Glomerular visceral epithelial cell (primary cell): Measurements from ENCODE around the gene IMMP2L.

ENCODE experiments used
- DNase-seq: peaks from one replicate; pipeline ENCODE4 v3.0.0-alpha.2; 2016; ENCODE audit errors: extremely low spot score

The IMMP2L gene

DNA sequence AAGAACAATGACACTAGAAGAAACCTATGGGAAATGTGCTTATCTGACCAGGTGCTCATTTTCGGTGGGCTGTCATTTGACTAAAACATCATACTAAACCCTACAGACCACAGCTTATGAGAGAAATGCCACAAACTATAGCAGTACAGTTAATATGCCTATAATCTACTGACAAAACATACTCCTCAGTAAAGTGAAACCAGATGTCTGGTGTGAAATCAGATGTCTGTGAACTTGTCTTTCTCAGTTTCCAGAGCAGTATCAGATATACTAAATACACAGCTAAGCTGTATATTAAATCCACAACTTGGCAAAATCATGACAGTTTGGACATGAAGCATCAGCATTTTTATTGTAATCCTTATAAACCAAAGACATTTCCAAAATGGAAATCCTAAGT, 3.3 kb downstream of the IMMP2L start:
- no peak for DNase-seq

DNA sequence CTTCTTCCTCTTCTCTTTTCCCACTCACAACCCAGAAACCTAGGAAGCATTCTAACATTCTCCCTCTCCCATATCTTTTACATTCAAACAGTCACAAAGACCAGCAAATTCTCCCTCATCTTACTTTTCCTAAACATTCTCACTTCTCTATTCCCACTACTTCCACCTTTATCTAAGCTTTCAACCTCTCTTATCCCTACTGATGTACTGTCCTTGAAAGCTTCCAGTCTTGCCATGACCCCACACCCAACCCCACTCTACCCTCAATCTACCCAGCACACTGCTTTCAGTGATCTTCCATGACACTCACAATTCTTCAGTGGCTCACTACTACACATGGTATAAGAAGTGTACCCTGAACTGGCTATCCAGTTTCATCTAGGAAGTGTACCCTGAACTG, 5.3 kb downstream of the IMMP2L start:
- DNase-seq, result no peak

- DNase-seq, result no peak
Measured at GRCh38 chr7:111554086-111554485, 8.2 kb downstream of the IMMP2L start.

GRCh38 chr7:111541067-111541466, 21.2 kb downstream of the IMMP2L start:
- DNase-seq, result no peak

DNA sequence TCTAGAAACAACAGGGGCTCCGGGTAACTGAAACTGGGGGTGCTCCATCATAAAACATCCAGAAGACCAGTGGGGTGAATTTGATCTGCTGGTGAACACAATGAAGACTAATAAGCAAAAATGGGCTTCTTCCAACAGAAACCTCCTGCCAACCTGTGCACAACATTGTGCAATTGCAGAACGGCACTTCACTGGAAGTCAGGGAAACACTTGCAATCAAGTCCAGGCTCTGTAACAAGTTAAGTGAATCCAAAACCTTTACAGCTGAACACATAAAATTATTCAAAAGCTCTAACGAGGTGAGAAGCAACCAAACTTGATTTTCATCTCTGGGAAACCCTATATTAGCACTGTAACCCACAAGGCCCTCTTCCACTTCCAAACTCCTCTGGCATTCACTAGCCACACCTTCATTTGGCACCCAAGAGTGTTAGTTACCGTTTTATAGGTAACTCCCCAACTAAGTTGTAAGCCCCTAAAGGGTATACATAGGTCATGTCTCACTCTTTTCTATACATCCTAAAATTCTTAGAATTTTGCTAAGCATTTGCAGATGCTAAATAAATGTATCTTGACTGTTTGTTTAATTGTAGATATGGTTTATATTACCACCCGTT, 22.0 kb downstream of the IMMP2L start:
- DNase-seq, result no peak

DNA sequence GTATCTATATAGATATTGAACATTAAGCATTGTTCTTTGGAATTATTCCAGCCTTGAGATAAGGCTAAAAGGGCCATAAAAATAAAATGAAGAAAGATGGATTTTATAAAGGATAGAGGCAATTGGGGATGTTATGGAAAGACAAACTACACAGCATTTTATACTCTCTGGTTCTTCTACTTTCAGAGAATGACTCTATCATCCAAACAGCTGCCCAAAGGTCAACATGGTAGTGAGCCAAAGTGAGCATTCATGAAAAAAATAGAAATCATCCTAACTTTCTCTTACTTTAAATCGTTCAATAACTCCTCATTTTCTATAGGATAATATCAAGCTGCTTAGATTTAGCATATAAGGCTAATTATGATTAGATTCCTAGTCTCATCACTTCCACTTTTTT, 25.2 kb downstream of the IMMP2L start:
- no peak for DNase-seq

GRCh38 chr7:111535142-111535870, 27.0 kb downstream of the IMMP2L start:
- no peak for DNase-seq

DNA sequence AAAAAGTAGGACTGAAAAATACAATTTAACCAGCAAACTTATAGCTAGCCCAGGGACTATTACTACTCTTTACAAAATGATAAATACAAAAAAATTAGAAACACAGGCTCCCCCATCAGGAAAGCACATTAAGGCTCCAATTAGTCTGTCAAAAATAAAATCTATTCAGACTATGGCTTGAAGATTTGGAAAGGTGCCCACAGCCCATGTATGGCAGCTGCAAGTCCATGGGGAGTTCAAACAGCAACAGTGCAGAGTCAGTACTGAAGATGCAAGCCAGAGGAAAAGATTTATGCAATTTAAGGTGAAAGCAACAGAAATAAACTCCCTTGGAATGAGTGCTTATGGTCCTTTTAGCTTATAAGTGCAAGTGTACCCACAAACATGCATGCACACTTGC, 29.7 kb downstream of the IMMP2L start:
- DNase-seq, result no peak

DNA sequence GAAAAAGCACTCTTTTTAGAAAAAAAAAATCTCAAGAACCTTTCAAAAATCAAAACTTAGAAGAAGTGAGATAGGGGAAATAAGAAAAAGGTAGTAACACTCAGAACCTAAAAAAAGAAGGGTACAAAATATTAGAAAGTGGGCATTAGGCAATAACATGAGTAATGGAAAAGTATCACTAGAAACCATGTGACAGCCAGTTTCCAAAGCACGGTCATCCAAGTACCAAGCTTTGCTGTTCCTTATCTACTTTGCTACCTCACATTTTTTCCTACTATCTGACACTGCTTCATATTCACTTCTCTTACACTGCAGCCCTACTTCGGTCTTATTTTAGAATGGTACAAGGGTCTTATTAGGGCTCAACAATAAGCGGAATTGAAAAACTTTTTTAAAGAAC, 30.3 kb downstream of the IMMP2L start:
- no peak for DNase-seq

GRCh38 chr7:111530356-111530668, 32.0 kb downstream of the IMMP2L start:
- no peak for DNase-seq

DNA sequence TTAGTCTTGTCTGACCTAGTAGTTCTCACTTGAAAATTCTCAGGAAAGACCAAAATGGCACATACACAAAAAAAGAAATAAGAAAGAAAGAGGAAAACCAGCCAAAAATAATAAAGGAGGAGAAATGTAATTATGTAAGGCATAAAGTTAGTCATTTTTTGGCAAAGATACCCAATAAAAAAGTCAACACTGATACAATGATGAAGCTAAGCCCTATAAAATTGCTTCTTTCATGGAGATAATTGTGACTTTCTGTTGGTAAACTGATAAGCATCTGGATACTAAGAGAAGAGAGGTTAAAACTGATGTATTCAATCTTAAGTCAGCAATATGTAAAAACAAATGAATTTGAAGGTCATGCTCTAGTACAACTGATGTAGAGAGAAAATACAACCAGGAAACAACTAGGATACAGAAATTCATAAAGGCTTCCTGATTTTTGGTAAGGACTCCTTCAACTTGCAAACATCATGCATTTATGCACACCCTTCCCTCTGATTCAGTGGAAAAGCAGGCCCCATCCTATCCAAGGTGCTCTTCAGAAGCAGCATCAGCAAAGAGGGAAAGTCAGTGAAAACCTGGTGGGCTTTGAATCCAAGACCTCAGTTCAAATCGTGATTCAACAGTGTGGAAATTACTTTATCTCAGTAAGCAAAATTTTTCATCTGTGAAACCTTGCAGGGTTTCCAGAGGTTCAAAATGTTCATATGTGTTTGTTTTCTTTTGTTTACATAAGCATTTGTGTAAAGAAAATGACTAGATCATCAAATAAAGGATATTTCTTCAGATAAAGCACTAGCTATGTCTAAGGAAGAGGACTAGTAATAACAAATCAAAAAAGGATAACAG, 32.6 kb downstream of the IMMP2L start:
- DNase-seq, result no peak

GRCh38 chr7:111528331-111528730, 34.0 kb downstream of the IMMP2L start:
- DNase-seq, result peak; percentile 12

GRCh38 chr7:111527545-111527944, 34.7 kb downstream of the IMMP2L start:
- DNase-seq, result no peak

DNA sequence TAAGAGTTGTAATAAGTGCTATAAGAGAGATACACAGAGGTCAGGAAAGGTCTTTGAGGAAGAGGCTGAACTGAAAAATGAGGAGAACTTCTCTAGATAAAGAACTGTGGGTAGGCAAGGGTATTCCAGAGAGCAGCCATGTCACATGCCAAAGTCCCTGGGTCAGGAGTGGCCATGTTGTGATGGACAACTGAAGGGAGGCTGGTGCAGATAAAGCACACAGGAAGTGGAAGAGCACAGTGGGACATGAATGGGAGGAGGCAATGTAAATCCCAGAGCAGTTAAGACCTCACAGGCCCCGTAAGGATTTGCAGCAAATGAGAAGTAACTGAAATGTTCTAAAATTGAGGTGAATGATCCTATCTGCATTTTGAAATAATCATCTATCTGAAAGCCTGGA, 37.2 kb downstream of the IMMP2L start:
- no peak for DNase-seq

DNA sequence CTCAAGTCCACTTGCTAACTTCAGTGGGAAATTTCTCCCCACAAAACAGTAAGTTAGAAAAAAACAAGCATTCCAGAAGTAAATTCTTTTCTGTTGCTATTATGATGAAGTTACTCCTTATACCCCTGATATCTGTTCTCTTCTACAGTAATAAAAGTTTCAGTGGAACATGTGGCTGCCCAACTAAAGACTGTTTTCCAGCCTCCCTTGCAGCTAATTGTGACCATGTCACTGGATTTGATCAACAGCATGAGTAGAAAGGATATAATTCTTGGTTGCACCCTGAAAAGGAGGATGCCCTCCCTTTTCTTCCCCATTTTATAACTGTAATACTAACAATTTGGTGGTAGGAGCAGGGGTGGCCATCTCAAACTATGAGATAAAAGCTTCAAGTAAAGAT, 40.6 kb downstream of the IMMP2L start:
- DNase-seq, result no peak

- DNase-seq, result no peak
Measured at GRCh38 chr7:111518264-111518663, 44.0 kb downstream of the IMMP2L start.

- DNase-seq, result peak; percentile 37
Measured at GRCh38 chr7:111517549-111517951, 44.7 kb downstream of the IMMP2L start.

- DNase-seq, result peak; percentile 7
Measured at GRCh38 chr7:111516612-111517011, 45.7 kb downstream of the IMMP2L start.

DNA sequence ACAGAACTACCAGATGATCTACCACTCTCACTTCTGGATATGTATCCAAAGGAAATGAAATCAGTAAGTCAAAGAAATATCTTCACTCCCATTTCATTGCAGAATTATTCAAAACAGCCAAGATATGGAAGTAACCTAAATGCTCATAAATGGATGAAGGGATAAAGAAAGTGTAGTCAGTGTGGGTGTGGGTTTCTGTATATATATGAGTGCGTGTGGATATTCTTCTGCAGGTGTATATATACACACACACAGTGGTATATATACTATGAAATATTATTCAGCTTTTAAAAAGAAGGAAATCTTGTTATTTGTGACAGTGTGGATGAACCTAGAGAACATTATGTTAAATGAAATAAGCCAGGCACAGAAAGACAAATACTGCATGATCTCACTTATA, 48.7 kb downstream of the IMMP2L start:
- no peak for DNase-seq

DNA sequence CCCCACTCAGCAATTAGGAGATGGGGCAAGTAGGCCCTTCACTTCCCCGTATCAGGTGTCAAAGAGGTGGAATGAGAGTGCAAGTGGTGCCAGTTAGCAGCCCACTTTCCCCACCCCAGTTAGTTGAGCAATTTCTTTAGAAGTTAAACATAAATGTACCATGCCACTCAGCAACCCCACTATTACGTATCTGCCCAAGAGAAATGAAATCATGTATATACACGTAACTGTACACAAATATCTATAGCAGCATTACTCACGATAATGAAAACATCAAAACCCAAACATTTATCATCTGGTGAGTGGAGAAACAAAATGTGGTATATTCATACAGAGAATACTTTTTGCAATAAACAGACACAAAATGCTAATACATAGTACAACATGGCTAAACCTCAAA, 50.4 kb downstream of the IMMP2L start:
- no peak for DNase-seq

GRCh38 chr7:111510584-111511378, 51.5 kb downstream of the IMMP2L start:
- DNase-seq, result no peak

DNA sequence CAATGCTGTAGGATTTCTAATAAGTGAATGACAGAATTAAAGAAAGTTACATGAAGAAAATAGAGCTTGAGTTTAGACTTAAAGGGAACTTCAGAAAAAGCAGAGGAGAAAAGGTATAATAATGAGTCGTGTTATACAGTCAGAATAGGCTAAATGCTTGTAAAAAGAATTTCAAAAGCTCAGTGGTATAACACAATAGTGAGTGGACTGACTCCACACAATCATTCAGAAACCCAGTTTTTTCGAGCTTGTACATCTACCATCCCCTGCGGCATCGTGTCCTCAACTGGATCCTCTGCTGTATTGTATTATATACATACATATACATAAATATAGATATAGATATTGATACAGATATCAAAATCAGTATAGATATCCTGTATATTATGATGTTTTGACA, 52.2 kb downstream of the IMMP2L start:
- no peak for DNase-seq
